Suprapubic skin (tissue), 4 donors: Measurements from ENCODE around the gene EEA1.

Experiments used
- EP300 ChIP-seq: sonication (generic); formaldehyde crosslinking; IDR thresholded peaks from one replicate; pipeline ENCODE4 v1.6.1; 2017; ENCODE audit warnings: antibody characterized with exemption
- POLR2A ChIP-seq, 2 donors: fragments of 450-650 bp; IDR thresholded peaks; one replicate each; pipeline ENCODE4 v1.6.1; 2017; ENCODE audit warnings: antibody characterized with exemption in 2 of 2, mild to moderate bottlenecking in 2 of 2, moderate library complexity in 2 of 2
- POLR2AphosphoS5 ChIP-seq, 3 donors: sonication (generic); formaldehyde crosslinking; IDR thresholded peaks; one replicate each; pipeline ENCODE4 v1.6.1; 2017; ENCODE audit warnings: antibody characterized with exemption in 3 of 3
- TF ChIP-seq, protein P1 (sequence below), 2 donors: fragments of 200-600 bp in 1 of 2; fragments of 450-650 bp in 1 of 2; sonication (generic) in 1 of 2; IDR thresholded peaks; one replicate each; pipeline ENCODE4 v1.5.1; 2016 to 2019; ENCODE audit warnings: antibody characterized with exemption in 2 of 2, mild to moderate bottlenecking in 1 of 2, moderate library complexity in 1 of 2

DNA sequence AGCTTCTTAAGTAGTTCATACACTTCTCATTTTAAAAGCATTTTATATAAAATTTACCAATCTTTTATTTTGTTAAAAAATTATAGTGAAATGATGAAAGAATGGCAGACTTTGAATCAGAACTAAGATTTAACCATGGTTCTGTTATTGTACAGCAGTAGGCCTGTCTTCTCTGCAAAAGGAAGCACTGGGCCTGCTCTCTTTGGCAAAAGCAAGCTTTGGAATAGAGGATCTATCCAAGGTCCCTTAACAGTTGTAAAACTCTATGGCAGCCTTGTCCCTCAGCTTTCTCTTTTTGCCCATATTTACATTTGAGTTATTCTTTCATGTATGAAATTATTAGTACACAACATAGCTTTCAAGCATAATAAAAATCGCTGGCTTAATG lies 143.5 kb downstream of the EEA1 start:
- TF ChIP-seq POLR2A (IDR thresholded peaks at IDR 0.05) (no peak), EP300 (no peak), POLR2AphosphoS5 (IDR thresholded peaks at IDR 0.05) (no peak)
- TF ChIP-seq, protein P1, sequence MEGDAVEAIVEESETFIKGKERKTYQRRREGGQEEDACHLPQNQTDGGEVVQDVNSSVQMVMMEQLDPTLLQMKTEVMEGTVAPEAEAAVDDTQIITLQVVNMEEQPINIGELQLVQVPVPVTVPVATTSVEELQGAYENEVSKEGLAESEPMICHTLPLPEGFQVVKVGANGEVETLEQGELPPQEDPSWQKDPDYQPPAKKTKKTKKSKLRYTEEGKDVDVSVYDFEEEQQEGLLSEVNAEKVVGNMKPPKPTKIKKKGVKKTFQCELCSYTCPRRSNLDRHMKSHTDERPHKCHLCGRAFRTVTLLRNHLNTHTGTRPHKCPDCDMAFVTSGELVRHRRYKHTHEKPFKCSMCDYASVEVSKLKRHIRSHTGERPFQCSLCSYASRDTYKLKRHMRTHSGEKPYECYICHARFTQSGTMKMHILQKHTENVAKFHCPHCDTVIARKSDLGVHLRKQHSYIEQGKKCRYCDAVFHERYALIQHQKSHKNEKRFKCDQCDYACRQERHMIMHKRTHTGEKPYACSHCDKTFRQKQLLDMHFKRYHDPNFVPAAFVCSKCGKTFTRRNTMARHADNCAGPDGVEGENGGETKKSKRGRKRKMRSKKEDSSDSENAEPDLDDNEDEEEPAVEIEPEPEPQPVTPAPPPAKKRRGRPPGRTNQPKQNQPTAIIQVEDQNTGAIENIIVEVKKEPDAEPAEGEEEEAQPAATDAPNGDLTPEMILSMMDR (IDR thresholded peaks at IDR 0.05), result no peak
